Fibroblast of peridontal ligament (primary cell): ENCODE data around the gene MAML2.

Experiments
- DNase-seq: peaks from one replicate; pipeline ENCODE4 v3.0.0-alpha.2; 2010; ENCODE audit errors: extremely low read depth

The MAML2 gene

GRCh38 chr11:96043291-96043690 lies 299.7 kb downstream of the MAML2 start:
- DNase-seq, result no peak

- no peak for DNase-seq
Measured at GRCh38 chr11:96038046-96038445, 304.9 kb downstream of the MAML2 start.

- no peak for DNase-seq
Measured at GRCh38 chr11:96037405-96037949, 305.5 kb downstream of the MAML2 start.

GRCh38 chr11:96036863-96037262 lies 306.1 kb downstream of the MAML2 start:
- DNase-seq, result no peak

GRCh38 chr11:96035740-96036078 lies 307.3 kb downstream of the MAML2 start:
- DNase-seq, result no peak

- DNase-seq, result peak; percentile 41
Measured at GRCh38 chr11:96035031-96035739, 307.8 kb downstream of the MAML2 start.

GRCh38 chr11:96033599-96033998 lies 309.4 kb downstream of the MAML2 start:
- no peak for DNase-seq

GRCh38 chr11:96033095-96033494 lies 309.9 kb downstream of the MAML2 start:
- no peak for DNase-seq

GRCh38 chr11:96028746-96029145 lies 314.2 kb downstream of the MAML2 start:
- DNase-seq, result no peak

- no peak for DNase-seq
Measured at GRCh38 chr11:96027021-96027420, 316.0 kb downstream of the MAML2 start.

GRCh38 chr11:96026310-96026709 lies 316.7 kb downstream of the MAML2 start:
- DNase-seq, result no peak

- DNase-seq, result no peak
Measured at GRCh38 chr11:96024666-96025065, 318.3 kb downstream of the MAML2 start.

- no peak for DNase-seq
Measured at GRCh38 chr11:96023275-96023674, 319.7 kb downstream of the MAML2 start.

GRCh38 chr11:96021901-96022650 lies 320.9 kb downstream of the MAML2 start:
- no peak for DNase-seq

GRCh38 chr11:96019810-96020747 lies 322.9 kb downstream of the MAML2 start:
- no peak for DNase-seq

GRCh38 chr11:96019281-96019680 lies 323.7 kb downstream of the MAML2 start:
- DNase-seq, result no peak

GRCh38 chr11:96017856-96018255 lies 325.1 kb downstream of the MAML2 start:
- no peak for DNase-seq

- DNase-seq, result no peak
Measured at GRCh38 chr11:96016978-96017502, 326.0 kb downstream of the MAML2 start.

GRCh38 chr11:96015906-96016565 lies 327.0 kb downstream of the MAML2 start:
- DNase-seq, result no peak

- DNase-seq, result peak; percentile 54
Measured at GRCh38 chr11:96014217-96014616, 328.8 kb downstream of the MAML2 start.
